Loucy (cell line): ENCODE data around the gene IPPK.
"Not testable (repeated sequence)": the region's sequence is repeated elsewhere in the genome, so short reads cannot be mapped to it uniquely, and the experiment has no call there.

Experiments used
- H2AFZ ChIP-seq: fragments of 200-600 bp; sonication (generic); 2 replicates; pipeline ENCODE4 v1.6.0; 2016; ENCODE audit warnings: antibody characterized with exemption, mild to moderate bottlenecking, low read length, moderate library complexity
- H3F3A ChIP-seq: fragments of 200-600 bp; 2 replicates; pipeline ENCODE4 v1.6.0; 2016; ENCODE audit warnings: antibody characterized with exemption, low read depth, mild to moderate bottlenecking
- H3K27me3 ChIP-seq: fragments of 200-600 bp; sonication (generic); 2 replicates; pipeline ENCODE4 v1.6.1; 2014; ENCODE audit warnings: low read length, mild to moderate bottlenecking; ENCODE audit not compliant: insufficient read depth, poor library complexity, severe bottlenecking
- H3K36me3 ChIP-seq: fragments of 200-600 bp; sonication (generic); 2 replicates; pipeline ENCODE4 v1.6.1; 2016; ENCODE audit warnings: low read length; ENCODE audit not compliant: insufficient read depth
- H3K4me1 ChIP-seq: fragments of 200-600 bp; sonication (generic); 2 replicates; pipeline ENCODE4 v1.5.1; 2014; ENCODE audit warnings: low read length, mild to moderate bottlenecking; ENCODE audit not compliant: insufficient read depth, poor library complexity, severe bottlenecking
- H3K4me2 ChIP-seq: fragments of 200-600 bp; sonication (generic); 2 replicates; pipeline ENCODE4 v1.6.0; 2014; ENCODE audit warnings: antibody characterized with exemption, low read length, low read depth, mild to moderate bottlenecking; ENCODE audit not compliant: poor library complexity, severe bottlenecking
- H3K4me3 ChIP-seq: fragments of 200-600 bp; sonication (generic); 2 replicates; pipeline ENCODE4 v1.5.1; 2014; ENCODE audit warnings: low read length, mild to moderate bottlenecking, mixed read lengths; ENCODE audit not compliant: poor library complexity, severe bottlenecking
- H3K79me2 ChIP-seq: fragments of 200-600 bp; sonication (generic); 2 replicates; pipeline ENCODE4 v1.6.1; 2014; ENCODE audit warnings: low read length; ENCODE audit not compliant: insufficient read depth
- H3K9ac ChIP-seq: fragments of 200-600 bp; sonication (generic); 2 replicates; pipeline ENCODE4 v1.6.0; 2014; ENCODE audit warnings: mild to moderate bottlenecking, low read depth, low read length, moderate library complexity; ENCODE audit not compliant: poor library complexity, severe bottlenecking
- H3K9me2 ChIP-seq: fragments of 200-600 bp; sonication (generic); replicated peaks from 2 replicates; pipeline ENCODE4 v1.6.1; 2016; ENCODE audit warnings: low read depth, low read length, mixed read lengths
- H3K9me3 ChIP-seq: fragments of 200-600 bp; sonication (generic); 2 replicates; pipeline ENCODE4 v1.6.1; 2014; ENCODE audit warnings: mild to moderate bottlenecking, antibody characterized with exemption, low read length, low read depth; ENCODE audit not compliant: insufficient read depth
- H4K20me1 ChIP-seq: fragments of 200-600 bp; sonication (generic); 2 replicates; pipeline ENCODE4 v1.6.0; 2014; ENCODE audit warnings: antibody characterized with exemption, low read length, mild to moderate bottlenecking; ENCODE audit not compliant: insufficient read depth, poor library complexity, severe bottlenecking
- CTCF ChIP-seq: fragments of 200-600 bp; sonication (generic); conservative IDR thresholded peaks from 2 replicates; pipeline ENCODE4 v1.5.1; 2014; ENCODE audit warnings: mild to moderate bottlenecking, antibody characterized with exemption, low read length
- EZH2phosphoT487 ChIP-seq: fragments of 200-600 bp; IDR thresholded peaks from 2 replicates; pipeline ENCODE4 v1.6.1; 2018; ENCODE audit warnings: antibody characterized with exemption, mild to moderate bottlenecking, moderate library complexity, borderline replicate concordance

IPPK gene

GRCh38 chr9:92595930-92596329 lies 74.0 kb downstream of the IPPK start:
- no peak overlapping the region for H3K9ac ChIP-seq
- peaks cover 8% of the 10 kb centered on the region for H3K4me1 ChIP-seq
- no peaks in the 10 kb centered on the region for H4K20me1 ChIP-seq
- H3K9me2 ChIP-seq = no peaks in the 10 kb centered on the region
- H3K9me3 ChIP-seq = no peaks in the 10 kb centered on the region
- no peaks in the 10 kb centered on the region for H3K79me2 ChIP-seq
- no peak overlapping the region for H3K4me3 ChIP-seq
- H3K4me2 ChIP-seq = no peak overlapping the region
- H3K27me3 ChIP-seq = no peaks in the 10 kb centered on the region
- H2AFZ ChIP-seq = no peak overlapping the region
- H3F3A ChIP-seq = no peaks in the 10 kb centered on the region
- no peaks in the 10 kb centered on the region for H3K36me3 ChIP-seq
- TF ChIP-seq EZH2phosphoT487 = no peak
- TF ChIP-seq CTCF = no peak

- H3K9me2 ChIP-seq, H3K4me3 ChIP-seq, H4K20me1 ChIP-seq, H3K9me3 ChIP-seq, H3K9ac ChIP-seq, H3F3A ChIP-seq, H3K36me3 ChIP-seq, H3K79me2 ChIP-seq, H2AFZ ChIP-seq, H3K27me3 ChIP-seq, H3K4me2 ChIP-seq: not testable (repeated sequence)
- peaks cover 11% of the 10 kb centered on the region for H3K4me1 ChIP-seq
Measured at GRCh38 chr9:92595075-92595474, 74.9 kb downstream of the IPPK start.

- Histone ChIP-seq H3K27me3 (no peaks in the 10 kb centered on the region), H3K9ac (no peak overlapping the region), H3K79me2 (no peaks in the 10 kb centered on the region), H3K36me3 (no peaks in the 10 kb centered on the region), H2AFZ (no peak overlapping the region), H4K20me1 (no peaks in the 10 kb centered on the region), H3K4me1 (peaks cover 14% of the 10 kb centered on the region), H3K9me3 (no peaks in the 10 kb centered on the region), H3K4me3 (no peak overlapping the region), H3K9me2 (no peaks in the 10 kb centered on the region), H3F3A (no peaks in the 10 kb centered on the region), H3K4me2 (no peak overlapping the region)
- TF ChIP-seq CTCF (no peak), EZH2phosphoT487 (no peak)
Measured at GRCh38 chr9:92592946-92593861, 76.7 kb downstream of the IPPK start.

- H3K9me2 ChIP-seq = no peaks in the 10 kb centered on the region
- H3K9me3 ChIP-seq = no peaks in the 10 kb centered on the region
- no peaks in the 10 kb centered on the region for H4K20me1 ChIP-seq
- no peaks in the 10 kb centered on the region for H3K27me3 ChIP-seq
- no peak overlapping the region for H2AFZ ChIP-seq
- TF ChIP-seq CTCF = no peak
- TF ChIP-seq EZH2phosphoT487 = no peak
- peaks cover 14% of the 10 kb centered on the region for H3K4me1 ChIP-seq
- H3K4me3 ChIP-seq = no peak overlapping the region
- H3K9ac ChIP-seq = no peak overlapping the region
- H3K4me2 ChIP-seq = no peak overlapping the region
- H3K36me3 ChIP-seq = no peaks in the 10 kb centered on the region
- H3K79me2 ChIP-seq = no peaks in the 10 kb centered on the region
- H3F3A ChIP-seq = no peaks in the 10 kb centered on the region
Measured at GRCh38 chr9:92592537-92592936, 77.4 kb downstream of the IPPK start.
